ENCODE data around the gene RTKN. TPM values are rescaled to one million over a fixed set of nuclear protein-coding genes. Genes with fewer than 3 reads are reported as not detected.
"Not testable (repeated sequence)": the region's sequence is repeated elsewhere in the genome, so short reads cannot be mapped to it uniquely, and the experiment has no call there.

The RTKN gene
- total RNA-seq, 2 experiments from 2014 or later = 0.20 to 0.27 TPM

GRCh38 chr2:74421221-74421870 is 20.4 kb downstream of the RTKN start, which contains the start of the genes C2orf81 and WDR54:
Gene C2orf81, minus strand, starts transcription at chr2:74421619. Its CDS starts 59 bp downstream, at chr2:74421560.
Gene WDR54, plus strand, starts transcription at chr2:74421730. Its CDS starts 424 bp downstream, at chr2:74422154.
- Mint-ChIP-seq H3K36me3 (ENCODE audit: low read depth) (peaks cover 10% of the 10 kb centered on the region), H3K27ac (peak within 1 kb of the TSS; percentile 96), H3K9me3 (no peaks in the 10 kb centered on the region), H3K4me1 (ENCODE audit: low read depth) (peaks cover 39% of the 10 kb centered on the region), H3K4me3 (peak within 1 kb of the TSS; percentile 100), H3K27me3 (no peaks in the 10 kb centered on the region)
- peaks cover 20% of the 10 kb centered on the region for H3K4me1 ChIP-seq (ENCODE audit: insufficient read depth, low read length)
- ChIA-PET CTCF (interaction anchor here (1.0 to 1.3 kb wide), 3 partner anchors 30 to 62 kb away, joined by 4 to 7 read pairs (median 6); partner anchors contain the start of genes CCDC142, INO80B and TTC31), POLR2A (interaction anchor here (0.7 to 3.0 kb wide), 14 partner anchors 18 to 242 kb away, joined by 3 to 25 read pairs (median 5); partner anchors contain the start of genes CCDC142, INO80B, MOB1A and MRPL53)
- peaks cover 11% of the 10 kb centered on the region for H3K36me3 ChIP-seq (ENCODE audit: insufficient read depth, low read length)
- H3K27me3 ChIP-seq (ENCODE audit: control insufficient read depth in 1 of 2, insufficient read depth in 2 of 2, low read length in 2 of 2) = no peaks in the 10 kb centered on the region
- ATAC-seq (ENCODE audit: poor library complexity) = peak; percentile 82
- intact Hi-C loops (cut with DNase I, micrococcal nuclease) = loop anchor here (1.0 to 5.0 kb wide), 4 partner anchors 33 to 62 kb away; partner anchors contain the start of genes INO80B (in 1 of the 2), MRPL53 (in 1 of the 2) and TTC31 (in 1 of the 2)
- H3K9me3 ChIP-seq (ENCODE audit: control insufficient read depth in 1 of 2, insufficient read depth in 1 of 2, low read length in 2 of 2) = no peaks in the 10 kb centered on the region
- peak; percentile 85 to 97 (median 94) for DNase-seq
- H3K27ac ChIP-seq (ENCODE audit: low read depth in 1 of 2, low read length in 2 of 2) = peak within 1 kb of the TSS; percentile 82 to 98
- H3K4me3 ChIP-seq (ENCODE audit: low read length) = peak within 1 kb of the TSS; percentile 98
- TF ChIP-seq CTCF (IDR thresholded peaks at IDR 0.05) = no peak

GRCh38 chr2:74420443-74421103 is 21.2 kb downstream of the RTKN start:
- H3K27ac ChIP-seq (ENCODE audit: low read depth in 1 of 2, low read length in 2 of 2) = peak overlapping the region; percentile 82 to 90

GRCh38 chr2:74420006-74420405 is 21.7 kb downstream of the RTKN start:
- Mint-ChIP-seq H3K9me3 (no peaks in the 10 kb centered on the region), H3K27ac (peak overlapping the region; percentile 96), H3K36me3 (ENCODE audit: low read depth) (peaks cover 5% of the 10 kb centered on the region), H3K4me1 (ENCODE audit: low read depth) (peaks cover 48% of the 10 kb centered on the region), H3K27me3 (no peaks in the 10 kb centered on the region), H3K4me3 (peak overlapping the region; percentile 76)
- Histone ChIP-seq H3K36me3 (ENCODE audit: insufficient read depth, low read length) (peaks cover 4% of the 10 kb centered on the region), H3K9me3 (ENCODE audit: control insufficient read depth in 1 of 2, insufficient read depth in 1 of 2, low read length in 2 of 2) (peaks cover 0 to 2% of the 10 kb centered on the region in 2 experiments), H3K27me3 (ENCODE audit: control insufficient read depth in 1 of 2, insufficient read depth in 2 of 2, low read length in 2 of 2) (peaks cover 0 to 3% of the 10 kb centered on the region in 2 experiments), H3K27ac (ENCODE audit: low read depth in 1 of 2, low read length in 2 of 2) (no peak overlapping the region), H3K4me3 (ENCODE audit: low read length) (no peak overlapping the region), H3K4me1 (ENCODE audit: insufficient read depth, low read length) (peaks cover 31% of the 10 kb centered on the region)
- CTCF ChIA-PET = interaction anchor here (1.2 kb wide), 1 partner anchor 63 kb away, joined by 3 read pairs; the partner anchor contains the start of genes CCDC142 and TTC31
- intact Hi-C loops (cut with DNase I, micrococcal nuclease) = loop anchor here in 1 of 2 experiments (2.0 to 5.0 kb wide), 2 partner anchors 35 to 52 kb away; partner anchors contain the start of genes INO80B and MRPL53
- peak in 1 of 14 experiments; percentile 10 for DNase-seq
- no peak for ATAC-seq (ENCODE audit: poor library complexity)
- TF ChIP-seq CTCF (IDR thresholded peaks at IDR 0.05) = no peak
- POLR2A ChIA-PET = interaction anchor here (0.6 to 3.0 kb wide), 3 partner anchors 19 to 38 kb away, joined by 4 to 25 read pairs (median 15); partner anchors contain the start of gene WBP1

More at GRCh38 chr2:74420443-74421103, 21.2 kb downstream of the RTKN start:
- intact Hi-C loops (cut with DNase I, micrococcal nuclease) = loop anchor here (1.0 to 5.0 kb wide), 4 partner anchors 34 to 63 kb away; partner anchors contain the start of genes INO80B (in 1 of the 2), MRPL53 (in 1 of the 2) and TTC31 (in 1 of the 2)
- peaks cover 44% of the 10 kb centered on the region for H3K4me1 Mint-ChIP-seq (ENCODE audit: low read depth)
- not testable (repeated sequence) for H3K36me3 ChIP-seq (ENCODE audit: insufficient read depth, low read length); H3K36me3 Mint-ChIP-seq (ENCODE audit: low read depth); H3K27me3 ChIP-seq (ENCODE audit: control insufficient read depth in 1 of 2, insufficient read depth in 2 of 2, low read length in 2 of 2); H3K9me3 ChIP-seq (ENCODE audit: control insufficient read depth in 1 of 2, insufficient read depth in 1 of 2, low read length in 2 of 2); H3K9me3 Mint-ChIP-seq; H3K27me3 Mint-ChIP-seq; ATAC-seq (ENCODE audit: poor library complexity)
- peak overlapping the region; percentile 98 for H3K4me3 ChIP-seq (ENCODE audit: low read length)
- CTCF ChIA-PET = interaction anchor here (1.0 to 1.2 kb wide), 3 partner anchors 29 to 63 kb away, joined by 3 to 7 read pairs (median 6); partner anchors contain the start of genes CCDC142, INO80B and TTC31
- POLR2A ChIA-PET = interaction anchor here (0.6 to 3.0 kb wide), 14 partner anchors 19 to 242 kb away, joined by 3 to 25 read pairs (median 4); partner anchors contain the start of genes INO80B, MOB1A, MRPL53 and TTC31
- peak overlapping the region; percentile 100 for H3K4me3 Mint-ChIP-seq
- DNase-seq = peak in 1 of 14 experiments; percentile 15
- peak overlapping the region; percentile 96 for H3K27ac Mint-ChIP-seq
- H3K4me1 ChIP-seq (ENCODE audit: insufficient read depth, low read length) = peaks cover 25% of the 10 kb centered on the region

Measured in CD4-positive, alpha-beta T cell (primary cell).